GM21786 (cell line): ENCODE measurements around the gene TARDBP.
"Not testable (repeated sequence)": the region's sequence is repeated elsewhere in the genome, so short reads cannot be mapped to it uniquely, and the experiment has no call there.

ENCODE experiments used
- ATAC-seq: cut with Tn5 transposase; IDR thresholded peaks from one replicate; pipeline ENCODE4 v1.9.1; 2021; ENCODE audit not compliant: unreplicated experiment

The TARDBP gene

DNA sequence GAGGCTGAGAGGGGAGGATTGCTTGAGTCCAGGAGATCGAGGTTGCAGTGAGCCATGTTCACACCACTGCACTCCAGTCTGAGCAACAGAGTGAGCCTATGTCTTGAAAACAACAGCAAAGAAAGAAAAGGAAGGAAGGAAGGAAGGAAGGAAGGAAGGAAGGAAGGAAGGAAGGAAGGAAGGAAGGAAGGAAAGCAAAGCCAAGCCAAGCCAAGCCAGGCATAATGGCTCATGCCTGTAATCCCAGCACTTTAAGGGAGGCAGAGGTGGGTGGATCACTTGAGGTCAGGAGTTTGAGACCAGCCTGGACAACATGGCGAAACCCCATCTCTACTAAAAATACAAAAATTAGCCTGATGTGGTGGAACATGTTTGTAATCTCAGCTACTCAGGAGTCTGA lies 20.4 kb upstream of the TARDBP start:
- not testable (repeated sequence) for ATAC-seq

DNA sequence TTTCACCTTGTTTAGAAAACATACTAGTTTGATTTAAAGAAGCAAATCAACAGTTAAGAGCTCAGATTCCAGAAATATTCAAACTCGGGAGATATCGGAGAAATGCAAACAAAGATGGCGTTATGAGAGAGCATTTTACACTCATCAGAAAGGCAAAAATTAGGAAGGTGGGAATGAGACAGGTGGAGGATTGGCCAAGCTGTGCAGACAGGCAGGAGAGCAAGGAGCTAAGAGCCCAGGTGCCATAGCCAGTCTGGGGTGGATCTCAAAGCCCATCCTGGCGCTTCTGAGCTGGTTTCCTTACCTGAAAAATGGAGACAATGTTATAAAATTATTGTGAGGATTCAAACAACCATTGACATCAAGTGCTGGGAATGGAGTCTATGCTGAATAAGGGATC lies 19.6 kb upstream of the TARDBP start:
- ATAC-seq: no peak

DNA sequence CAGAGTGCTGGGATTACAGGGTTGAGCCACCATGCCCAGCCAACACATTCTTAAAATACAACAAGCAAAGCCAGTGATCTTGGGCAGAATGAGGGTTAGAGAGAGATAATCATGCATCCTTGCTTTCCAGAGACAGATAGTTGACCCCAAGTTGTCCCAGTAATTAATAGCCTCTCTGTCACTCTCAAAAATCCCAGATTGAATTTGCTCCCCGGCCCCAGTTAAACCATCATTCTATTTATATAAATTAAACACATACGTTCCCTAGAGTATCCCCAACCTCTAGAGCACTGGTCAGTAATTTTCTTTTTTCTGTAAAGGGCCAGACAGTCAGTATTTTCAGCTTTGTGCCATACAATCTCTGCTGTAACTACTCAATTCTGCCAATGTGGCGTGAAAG lies 16.4 kb upstream of the TARDBP start:
- ATAC-seq: no peak

DNA sequence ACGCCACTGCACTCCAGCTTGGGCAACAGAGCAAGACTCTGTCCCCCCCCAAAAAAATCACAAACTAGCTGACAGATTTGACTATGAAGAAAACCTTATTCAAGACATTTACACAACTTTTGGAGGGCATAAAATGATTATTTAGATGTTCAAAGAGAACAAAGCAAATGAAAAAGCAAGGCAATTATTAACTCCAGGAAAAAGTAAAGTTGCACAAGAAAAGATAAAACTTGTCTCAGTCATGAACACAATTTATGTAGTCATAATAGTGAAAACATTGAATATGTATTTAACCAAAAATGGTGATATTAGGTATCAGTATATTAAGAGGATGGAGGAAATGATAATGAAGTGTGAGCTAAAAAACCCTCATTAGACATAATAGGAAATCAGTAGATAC lies 11.9 kb upstream of the TARDBP start:
- no peak for ATAC-seq

DNA sequence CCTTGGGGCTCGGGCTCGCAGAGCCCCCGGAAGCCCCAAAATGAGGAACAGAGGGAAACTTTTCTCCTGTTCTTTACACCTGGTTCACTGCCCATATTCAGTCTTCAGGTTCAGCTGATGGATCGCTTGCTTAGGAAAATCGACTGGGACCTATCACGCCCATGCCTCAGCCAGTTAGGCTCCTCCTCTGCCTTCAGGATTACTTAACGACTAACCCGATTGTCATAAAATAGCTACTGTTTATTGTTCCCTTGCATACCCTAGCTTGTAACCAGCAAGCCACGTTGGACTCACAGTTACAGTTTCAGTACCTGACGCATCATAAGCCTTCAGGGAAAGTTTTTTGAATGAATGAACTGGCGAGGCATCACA lies 692 bp downstream of the TARDBP start:
- no peak for ATAC-seq

DNA sequence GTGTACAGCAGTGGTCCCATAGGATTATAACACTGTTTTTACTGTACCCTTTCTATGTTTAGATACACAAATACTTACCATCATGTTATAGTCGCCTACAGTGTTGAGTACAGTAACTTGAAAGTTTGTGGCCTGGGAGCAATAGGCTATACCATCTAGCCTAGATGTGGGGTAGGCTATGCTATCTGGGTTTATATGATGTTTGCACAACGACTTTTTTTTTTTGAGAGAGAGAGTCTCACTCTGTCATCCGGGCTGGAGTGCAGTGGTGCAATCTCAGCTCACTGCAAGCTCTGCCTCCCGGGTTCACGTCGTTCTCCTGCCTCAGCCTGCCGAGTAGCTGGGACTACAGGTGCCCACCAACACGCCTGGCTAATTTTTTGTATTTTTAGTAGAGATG lies 6.9 kb downstream of the TARDBP start:
- not testable (repeated sequence) for ATAC-seq

DNA sequence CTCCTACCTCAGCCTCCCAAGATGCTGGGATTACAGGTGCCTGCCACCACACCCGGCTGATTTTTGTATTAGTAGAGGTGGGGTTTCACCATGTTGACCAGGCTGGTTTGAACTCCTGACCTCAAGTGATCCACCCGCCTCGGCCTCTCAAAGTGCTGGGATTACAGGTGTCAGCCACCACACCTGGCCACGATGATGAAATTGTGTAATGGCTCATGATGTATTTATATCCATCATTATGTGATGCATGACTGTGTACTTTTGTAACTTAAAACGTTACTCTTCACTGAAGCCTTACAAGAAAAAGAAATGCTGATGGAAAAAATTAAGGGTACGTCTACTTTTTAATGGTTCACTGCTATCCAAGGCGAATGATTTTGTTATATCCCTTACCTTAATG lies 7.5 kb downstream of the TARDBP start:
- ATAC-seq: no peak

DNA sequence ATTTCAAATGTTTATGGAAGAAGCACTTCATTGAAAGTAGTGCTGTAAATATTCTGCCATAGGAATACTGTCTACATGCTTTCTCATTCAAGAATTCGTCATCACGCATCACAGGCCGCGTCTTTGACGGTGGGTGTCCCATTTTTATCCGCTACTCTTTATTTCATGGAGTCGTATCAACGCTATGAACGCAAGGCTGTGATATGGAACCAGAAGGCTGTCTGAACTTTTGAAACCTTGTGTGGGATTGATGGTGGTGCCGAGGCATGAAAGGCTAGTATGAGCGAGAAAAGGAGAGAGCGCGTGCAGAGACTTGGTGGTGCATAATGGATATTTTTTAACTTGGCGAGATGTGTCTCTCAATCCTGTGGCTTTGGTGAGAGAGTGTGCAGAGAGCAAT lies 10.7 kb downstream of the TARDBP start:
- no peak for ATAC-seq

DNA sequence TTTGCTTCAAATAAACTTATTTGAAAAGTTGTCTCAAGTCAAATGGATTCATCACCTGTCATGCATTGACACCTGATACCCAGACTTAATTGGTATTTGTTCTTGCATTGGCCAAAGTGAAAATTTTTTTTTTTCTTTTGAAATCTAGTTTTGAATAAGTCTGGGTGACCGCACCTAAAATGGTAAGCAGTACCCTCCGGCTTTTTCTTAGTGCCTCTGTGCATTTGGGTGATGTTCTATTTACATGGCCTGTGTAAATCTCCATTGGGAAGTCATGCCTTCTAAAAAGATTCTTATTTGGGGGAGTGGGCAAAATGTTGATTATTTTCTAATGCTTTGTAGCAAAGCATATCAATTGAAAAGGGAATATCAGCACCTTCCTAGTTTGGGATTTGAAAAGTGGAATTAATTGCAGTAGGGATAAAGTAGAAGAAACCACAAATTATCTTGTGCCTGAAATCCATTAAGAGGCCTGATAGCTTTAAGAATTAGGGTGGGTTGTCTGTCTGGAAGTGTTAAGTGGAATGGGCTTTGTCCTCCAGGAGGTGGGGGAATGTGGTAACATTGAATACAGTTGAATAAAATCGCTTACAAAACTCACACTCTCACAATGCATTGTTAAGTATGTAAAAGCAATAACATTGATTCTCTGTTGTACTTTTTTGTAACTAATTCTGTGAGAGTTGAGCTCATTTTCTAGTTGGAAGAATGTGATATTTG lies 11.9 kb downstream of the TARDBP start:
- no peak for ATAC-seq

DNA sequence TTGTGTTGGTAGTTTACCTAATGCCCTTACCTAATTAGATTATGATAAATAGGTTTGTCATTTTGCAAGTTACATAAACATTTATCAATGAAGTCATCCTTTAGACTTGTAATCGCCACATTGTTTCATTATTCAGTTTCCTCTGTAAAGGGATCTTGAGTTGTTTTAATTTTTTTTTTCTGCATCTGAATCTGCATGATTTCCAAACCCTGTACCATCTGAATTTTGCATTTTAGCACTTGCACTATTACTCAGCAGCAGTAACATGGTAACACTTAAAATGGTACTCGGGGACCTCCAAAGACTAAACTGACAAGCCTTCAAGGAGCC lies 12.4 kb downstream of the TARDBP start:
- no peak for ATAC-seq

DNA sequence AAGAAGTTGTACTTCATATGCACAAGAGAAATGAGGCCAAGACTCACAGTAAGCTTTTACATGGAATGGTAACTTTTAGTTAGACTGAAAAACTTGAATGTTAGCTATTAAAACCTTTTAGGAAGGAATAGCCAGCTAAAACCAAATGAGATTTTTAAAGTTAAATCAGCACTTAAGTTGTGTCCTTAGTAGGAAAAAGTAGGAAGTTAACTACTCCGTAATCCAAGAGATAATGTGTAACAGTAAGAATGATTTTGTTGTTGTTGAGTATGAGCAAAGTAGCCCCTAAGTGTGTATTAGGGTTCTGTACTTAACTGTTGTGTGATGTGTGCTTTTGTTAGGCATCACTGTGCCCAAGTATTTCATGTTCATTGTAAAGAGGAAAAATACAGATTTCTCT lies 13.2 kb downstream of the TARDBP start:
- ATAC-seq: no peak

DNA sequence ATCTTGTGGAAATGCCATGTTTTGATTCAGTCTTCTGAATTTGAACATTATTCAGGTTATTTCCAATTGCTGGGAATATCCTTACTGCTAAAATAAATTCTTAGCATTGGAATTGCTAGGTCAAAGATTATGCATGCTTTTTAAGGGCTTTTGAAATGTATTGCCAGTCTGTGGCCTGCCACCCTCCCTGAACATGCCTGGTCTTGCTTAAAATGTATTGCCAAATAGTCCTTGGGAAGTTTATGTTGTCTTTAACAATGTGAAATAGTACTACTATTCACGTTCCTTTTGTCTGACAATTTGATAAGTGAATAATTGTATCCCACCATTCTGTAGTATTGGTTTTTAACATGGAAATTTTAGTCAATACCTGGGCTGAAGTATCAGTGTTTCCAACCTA lies 13.6 kb downstream of the TARDBP start:
- no peak for ATAC-seq

DNA sequence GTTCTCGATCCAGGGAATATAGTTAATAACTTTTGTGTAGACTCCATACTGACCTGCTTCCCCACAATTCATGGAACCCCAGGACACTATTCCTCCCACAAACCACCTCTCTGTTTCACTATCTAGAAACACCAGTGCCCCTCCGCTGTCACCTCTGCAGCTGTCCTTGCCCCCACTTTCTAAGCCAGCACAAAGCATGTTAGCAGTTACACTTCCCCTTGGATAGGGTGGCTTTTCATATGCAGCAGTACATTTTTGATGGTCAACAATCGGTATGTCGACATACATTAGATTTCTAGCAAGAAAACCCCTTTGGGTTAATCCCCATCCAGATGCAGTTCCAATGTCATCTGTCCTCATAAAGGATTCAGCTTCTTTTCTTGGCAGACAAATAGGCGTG lies 14.4 kb downstream of the TARDBP start:
- ATAC-seq: no peak

DNA sequence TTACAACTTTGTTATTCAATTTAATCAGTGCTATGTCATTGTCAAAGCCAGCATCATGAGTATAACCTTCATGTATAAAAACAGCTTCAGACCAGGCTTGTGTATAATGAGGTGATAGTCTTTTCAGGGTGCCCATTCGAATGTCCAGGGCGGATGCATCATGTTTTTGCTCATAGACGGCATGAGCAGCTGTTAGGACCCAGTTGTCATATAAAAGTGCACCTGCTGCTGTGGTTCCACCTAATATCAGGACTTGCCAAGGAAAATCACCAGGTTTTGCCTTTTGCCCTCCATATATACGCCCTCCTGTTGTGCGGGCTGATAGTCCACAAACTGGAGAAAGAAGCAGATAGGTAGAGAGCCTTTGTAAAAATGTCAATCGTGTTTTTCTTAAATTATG lies 14.9 kb downstream of the TARDBP start:
- no peak for ATAC-seq

DNA sequence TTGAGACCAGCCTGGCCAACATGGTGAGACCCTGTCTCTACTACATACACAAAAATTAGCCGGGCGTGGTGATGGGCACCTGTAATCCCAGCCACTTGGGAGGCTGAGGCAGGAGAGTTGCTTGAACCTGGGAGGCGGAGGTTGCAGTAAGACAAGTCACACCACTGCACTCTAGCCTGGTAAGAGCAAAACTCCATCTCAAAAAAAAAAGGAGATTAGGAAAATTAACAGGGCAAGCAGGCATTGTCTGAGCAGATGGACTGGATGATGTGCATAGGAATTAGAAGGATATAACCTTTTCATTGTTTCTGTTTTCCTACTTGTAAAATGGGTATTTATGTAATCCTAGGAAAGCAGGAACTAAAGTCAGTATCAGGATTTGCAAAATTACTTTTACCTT lies 15.6 kb downstream of the TARDBP start:
- no peak for ATAC-seq

DNA sequence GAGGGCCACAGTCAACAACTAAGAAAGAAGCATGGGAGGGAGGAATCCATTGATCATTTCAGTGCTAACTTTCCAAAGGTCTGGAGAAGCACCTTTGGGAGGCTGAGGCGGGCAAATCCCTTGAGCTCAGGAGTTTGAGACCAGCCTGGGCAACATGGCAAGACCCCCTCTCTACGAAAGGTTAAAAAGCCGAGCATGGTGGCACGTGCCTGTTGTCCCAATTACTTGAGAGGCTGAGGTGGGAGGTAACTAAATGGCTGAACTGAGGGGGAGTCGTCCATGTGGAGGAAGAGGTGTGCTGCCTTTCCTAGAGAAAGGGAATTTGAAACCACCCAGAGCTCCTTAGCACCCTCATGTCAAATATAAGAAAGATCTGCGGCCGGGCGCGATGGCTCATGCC lies 18.4 kb downstream of the TARDBP start:
- ATAC-seq: no peak

DNA sequence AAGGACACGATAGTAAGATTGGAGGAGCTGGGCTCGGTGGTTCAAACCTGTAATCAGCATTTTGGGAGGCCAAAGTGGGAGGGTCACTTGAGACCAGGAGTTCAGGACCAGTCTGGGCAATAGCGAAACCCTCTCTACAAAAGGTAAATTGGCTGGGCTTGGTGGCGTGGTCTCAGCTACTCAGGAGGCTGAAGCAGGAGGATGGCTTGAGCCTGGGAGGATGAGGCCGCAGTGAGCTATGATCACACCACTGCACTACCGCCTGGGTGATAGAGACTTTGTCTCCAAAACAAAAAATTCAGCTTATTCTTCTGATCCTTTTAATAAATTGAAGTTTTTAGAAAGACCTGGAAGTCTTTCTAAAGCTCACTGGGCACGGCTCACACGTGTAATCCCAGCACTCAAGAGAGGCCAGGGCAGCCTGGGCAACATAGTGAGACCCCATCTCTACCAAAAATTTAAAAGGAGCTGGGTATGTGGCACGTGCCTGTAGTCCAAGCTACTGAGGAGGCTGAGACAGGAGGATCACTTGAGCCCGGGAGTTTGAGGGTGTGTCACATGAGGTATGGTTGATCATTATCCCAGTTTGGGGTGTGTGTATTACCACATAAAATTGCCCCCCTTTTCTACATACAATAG lies 19.3 kb downstream of the TARDBP start:
- no peak for ATAC-seq

DNA sequence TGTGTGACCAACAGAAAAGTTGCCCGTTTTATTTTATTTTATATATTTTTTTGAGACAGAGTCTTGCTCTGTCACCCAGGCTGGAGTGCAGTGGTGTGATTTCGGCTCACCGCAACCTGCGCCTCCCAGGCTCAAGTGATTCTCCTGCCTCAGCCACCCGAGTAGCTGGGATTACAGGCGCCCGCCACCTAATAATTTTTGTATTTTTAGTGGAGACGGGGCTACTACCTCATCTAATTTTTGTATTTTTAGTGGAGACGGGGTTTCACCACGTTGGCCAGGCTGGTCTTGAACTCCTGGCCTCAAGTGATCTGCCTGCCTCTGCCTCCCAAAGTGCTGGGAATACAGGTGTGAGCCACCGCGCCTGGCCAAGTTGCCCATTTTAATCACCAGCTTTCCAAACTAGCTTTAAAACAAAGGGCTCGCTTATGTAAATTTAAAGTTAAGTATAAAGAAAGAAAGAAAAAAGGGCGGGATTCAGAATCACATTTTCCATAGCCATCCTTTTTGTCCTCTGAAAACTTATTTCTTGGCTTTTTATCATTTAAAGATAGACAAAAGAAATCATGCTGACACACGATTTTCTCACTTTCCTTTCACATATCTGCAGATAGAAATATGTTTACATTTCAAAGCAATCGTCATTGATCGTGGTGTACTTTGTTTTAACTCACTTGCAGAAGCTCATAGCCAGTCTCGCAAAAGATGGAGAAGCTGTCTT lies 24.7 kb downstream of the TARDBP start:
- ATAC-seq: not testable (repeated sequence)

DNA sequence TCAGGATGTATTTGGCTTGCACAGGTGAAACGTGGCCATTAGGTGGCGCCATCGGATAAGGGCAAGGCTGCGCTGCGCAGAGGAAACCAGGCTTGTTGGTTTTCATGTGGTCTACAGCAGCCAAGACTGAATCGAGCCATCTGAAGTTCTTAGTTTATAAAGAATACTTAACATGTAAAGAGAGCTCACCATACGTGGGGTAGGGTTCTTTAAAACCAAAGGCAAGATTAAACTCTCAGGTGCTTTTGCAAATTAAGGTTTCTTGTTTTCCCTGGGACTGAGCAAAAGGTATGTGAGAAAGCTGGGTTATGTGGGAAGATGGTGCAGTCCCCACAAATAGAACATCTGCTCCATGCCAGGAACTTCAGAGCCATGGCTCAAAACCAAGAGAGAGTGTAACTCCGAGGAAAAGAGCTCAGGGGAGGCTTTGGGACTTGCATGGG lies 25.3 kb downstream of the TARDBP start:
- peak; percentile 56 for ATAC-seq

DNA sequence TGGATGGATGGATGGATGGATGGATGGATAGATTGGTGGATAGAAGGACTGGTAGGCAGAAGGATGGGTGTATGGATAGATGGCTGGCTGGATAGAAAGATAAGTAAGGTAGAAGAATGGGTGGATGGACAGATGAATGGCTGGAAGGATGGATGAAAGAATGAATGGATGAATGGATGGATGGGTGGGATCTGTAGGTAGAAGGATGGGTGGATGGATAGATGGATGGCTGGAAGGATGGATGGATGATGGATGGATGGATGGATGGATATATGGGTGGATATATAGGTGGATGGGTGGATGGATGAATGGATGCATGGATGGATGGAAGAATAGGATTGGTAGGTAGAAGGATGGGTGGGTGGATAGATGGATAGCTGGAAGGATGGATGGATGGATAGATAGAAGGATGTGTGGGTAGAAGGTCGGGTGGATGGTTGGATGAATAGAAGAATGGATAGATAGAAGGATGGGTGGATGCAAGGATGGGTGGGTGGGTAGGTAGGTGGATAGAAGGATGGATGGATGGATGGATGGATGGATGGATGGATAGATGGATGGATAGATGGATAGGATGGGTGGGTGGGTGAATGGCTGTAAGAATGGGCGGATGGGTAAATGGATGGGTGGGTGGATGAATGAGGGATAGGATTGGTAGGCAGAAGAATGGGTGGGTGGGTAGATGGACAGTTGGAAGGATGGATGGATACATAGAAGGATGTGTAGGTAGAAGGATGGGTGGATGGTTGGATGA lies 27.1 kb downstream of the TARDBP start:
- ATAC-seq: no peak

DNA sequence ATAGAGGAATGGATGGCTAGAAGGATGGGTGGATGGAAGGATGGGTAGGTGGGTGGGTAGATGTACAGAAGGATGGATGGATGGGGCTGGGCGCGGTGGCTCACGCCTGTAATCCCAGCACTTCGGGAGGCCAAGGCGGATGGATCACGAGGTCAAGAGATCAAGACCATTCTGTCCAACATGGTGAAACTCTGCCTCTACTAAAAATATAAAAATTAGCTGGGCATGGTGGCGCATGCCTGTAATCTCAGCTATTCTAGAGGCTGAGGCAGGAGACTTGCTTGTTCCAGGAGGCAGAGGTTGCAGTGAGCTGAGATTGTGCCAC lies 27.6 kb downstream of the TARDBP start:
- ATAC-seq: not testable (repeated sequence)

DNA sequence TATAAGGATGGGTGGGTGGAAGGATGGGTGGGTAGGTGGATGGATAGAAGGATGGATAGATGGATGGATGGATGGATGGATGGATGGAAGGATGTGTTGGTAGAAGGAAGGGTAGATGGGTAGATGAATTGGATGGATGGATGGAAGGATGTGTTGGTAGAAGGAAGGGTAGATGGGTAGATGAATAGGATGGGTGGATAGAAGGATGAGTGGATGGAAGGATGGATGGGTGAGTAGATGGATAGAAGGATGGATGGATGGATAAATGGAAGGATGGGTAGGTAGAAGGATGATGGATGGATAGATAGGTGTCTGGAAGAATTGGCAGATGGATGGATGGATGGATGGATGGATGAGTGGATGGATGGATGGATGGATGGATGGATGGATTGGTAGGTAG lies 28.6 kb downstream of the TARDBP start:
- no peak for ATAC-seq
